GM10248 (cell line): ENCODE data around the gene PUSL1.

Source experiments
- CTCF ChIA-PET: fragments of 300-600 bp; sonication (Branson Sonifier 250); formaldehyde crosslinking; extraction: SDS; loops from one replicate; lab custom pipeline; 2021; ENCODE audit warnings: antibody characterized with exemption; lab: Yijun Ruan, JAX
- POLR2A ChIA-PET: fragments of 350-650 bp; sonication (Branson Sonifier 250); formaldehyde crosslinking; extraction: SDS; loops from one replicate; lab custom pipeline; 2020; ENCODE audit warnings: antibody characterized with exemption; lab: Yijun Ruan, JAX
- DNase-seq: peaks from one replicate; pipeline ENCODE4 v3.0.0; 2012; ENCODE audit errors: extremely low spot score
- CTCF ChIP-seq: IDR thresholded peaks from 2 replicates; pipeline ENCODE4 v1.5.1; 2012; ENCODE audit warnings: mild to moderate bottlenecking, low read depth; ENCODE audit errors: extremely low read depth, missing control alignments, control extremely low read depth

The PUSL1 gene

GRCh38 chr1:1348420-1349255 is 40.2 kb downstream of the PUSL1 start:
- POLR2A ChIA-PET: no interaction called here
- TF ChIP-seq CTCF: no peak
- no peak for DNase-seq
- CTCF ChIA-PET: interaction anchor here (0.9 to 1.5 kb wide), 7 partner anchors 11 to 227 kb away, joined by 3 to 13 read pairs (median 4); no protein-coding TSS in a partner anchor

DNA sequence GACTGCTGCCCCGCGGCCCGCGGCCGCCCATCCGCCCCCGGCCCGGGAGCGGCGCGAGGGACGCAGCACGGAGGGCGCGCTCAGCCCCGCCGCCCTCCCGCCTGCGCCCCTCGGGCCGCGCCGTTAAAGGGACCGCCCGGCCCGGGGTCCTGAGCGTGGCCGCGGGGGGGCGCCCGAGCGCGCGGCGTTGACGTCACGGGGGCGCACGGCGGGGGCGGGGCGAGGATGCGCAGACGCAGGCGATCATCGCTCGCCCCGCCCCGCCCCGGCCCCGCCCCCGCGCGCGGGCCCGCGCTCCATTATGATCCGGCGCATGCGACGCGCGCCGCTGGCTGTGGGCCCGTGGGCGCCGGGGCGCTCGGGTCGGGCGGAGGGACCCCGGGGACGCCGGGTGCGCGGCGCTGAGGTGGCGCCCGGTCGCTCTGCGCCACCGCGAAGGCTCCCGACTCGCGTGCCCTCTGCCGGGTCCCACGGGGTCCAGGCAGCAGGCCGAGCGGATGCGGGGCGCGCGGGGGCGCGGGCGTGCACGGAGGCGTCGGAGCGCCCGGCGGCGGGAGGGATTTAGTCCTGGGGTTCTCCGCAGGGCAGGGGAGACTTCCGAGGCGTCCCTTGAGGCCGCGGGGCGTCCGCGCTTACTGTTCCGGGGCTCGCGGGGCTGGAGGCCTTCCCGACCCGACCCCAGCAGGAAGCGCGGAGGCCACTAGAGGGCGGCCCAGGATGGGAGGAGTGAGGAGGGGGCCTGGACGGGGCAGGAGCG is 41.0 kb downstream of the PUSL1 start, which contains the start of gene DVL1:
Gene DVL1, minus strand, starts transcription at position 163 of the 757 bp plus-strand sequence. CDS start 353 bp downstream, outside the sequence.
- CTCF ChIA-PET: no interaction called here
- peak; percentile 93 for DNase-seq
- POLR2A ChIA-PET: no interaction called here
- TF ChIP-seq CTCF: peak; percentile 64

- ChIA-PET CTCF (interaction anchor here (1.2 to 3.1 kb wide), 4 partner anchors 19 to 280 kb away, joined by 3 to 29 read pairs (median 4); no protein-coding TSS in a partner anchor), POLR2A (no interaction called here)
- no peak for TF ChIP-seq CTCF
- DNase-seq: no peak
Measured at GRCh38 chr1:1351511-1352427, 43.4 kb downstream of the PUSL1 start.

DNA sequence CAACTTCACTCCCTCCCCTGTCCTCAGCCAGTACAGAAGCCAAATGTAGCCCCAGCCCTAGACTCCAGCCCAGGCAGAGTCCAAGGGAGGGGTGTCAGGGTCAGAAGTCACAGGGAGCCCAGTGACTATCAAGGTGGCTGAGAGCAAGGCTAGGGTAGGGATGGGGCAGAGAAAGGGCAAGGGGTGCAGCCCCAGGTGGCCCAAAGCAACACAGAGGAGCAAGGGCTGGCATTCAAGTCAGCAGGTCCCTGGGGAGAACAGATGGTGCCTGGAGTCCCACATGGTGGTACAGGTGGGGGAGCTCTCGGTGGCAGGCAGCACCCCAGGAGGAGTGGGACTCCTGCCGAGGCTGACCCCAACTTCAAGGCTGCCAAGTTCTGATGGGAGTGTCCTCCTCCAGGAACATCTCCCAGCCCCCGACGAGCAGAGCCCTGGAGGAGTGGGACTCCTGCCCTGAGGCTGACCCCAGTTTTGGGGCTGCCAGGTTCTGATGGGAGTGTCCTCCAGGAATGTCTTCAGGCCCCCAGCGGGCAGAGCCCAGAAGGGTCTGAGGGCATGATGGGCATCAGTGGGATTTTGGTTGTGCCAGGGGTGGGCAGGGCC is 44.5 kb downstream of the PUSL1 start:
- DNase-seq: no peak
- ChIA-PET CTCF (interaction anchor here (1.2 to 3.1 kb wide), 4 partner anchors 18 to 281 kb away, joined by 3 to 29 read pairs (median 4); no protein-coding TSS in a partner anchor), POLR2A (no interaction called here)
- no peak for TF ChIP-seq CTCF

DNA sequence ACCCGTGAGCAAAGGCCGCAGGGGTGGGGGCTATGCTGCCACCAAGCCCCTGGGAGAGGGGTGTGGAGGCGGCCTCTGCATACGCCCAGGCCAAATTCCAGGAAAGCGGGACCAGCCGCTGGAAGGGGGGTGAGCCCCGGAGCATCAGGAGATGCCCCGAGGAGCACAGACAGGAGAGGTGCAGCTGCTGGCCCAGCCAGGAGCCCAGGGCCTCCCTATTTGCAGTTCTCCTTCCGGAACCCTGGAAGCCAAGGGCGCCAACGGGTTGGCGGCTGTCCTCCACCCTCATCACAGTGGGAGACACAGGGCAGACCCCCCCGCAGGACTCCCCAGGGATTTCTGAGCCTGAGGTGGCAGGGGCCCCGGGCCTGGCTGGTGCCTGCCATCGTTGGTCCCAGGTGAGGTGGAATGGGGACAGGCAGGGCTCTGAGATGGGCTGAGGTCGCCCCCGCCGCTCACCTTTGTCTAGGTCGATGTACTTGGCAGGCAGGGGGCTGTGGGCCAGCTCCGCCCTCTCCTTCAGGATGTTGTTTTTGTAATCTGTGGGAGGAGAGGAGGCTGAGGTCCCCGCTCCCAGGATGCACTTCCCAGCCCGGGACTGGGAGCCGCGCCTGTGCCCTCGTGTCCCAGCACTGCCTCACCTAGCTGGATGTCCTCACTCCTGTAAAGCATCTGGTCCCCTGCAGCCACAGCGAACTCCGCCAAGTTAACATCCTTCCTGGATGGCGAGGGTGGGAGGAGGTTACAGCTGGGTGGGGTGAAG is 45.2 kb downstream of the PUSL1 start:
- DNase-seq: no peak
- POLR2A ChIA-PET: no interaction called here
- no peak for TF ChIP-seq CTCF
- CTCF ChIA-PET: interaction anchor here (1.2 to 3.1 kb wide), 2 partner anchors 17 to 88 kb away, joined by 4 to 29 read pairs; no protein-coding TSS in a partner anchor
